ENCODE measurements around the gene RYR2. TPM values are rescaled to one million over a fixed set of nuclear protein-coding genes. Genes with fewer than 3 reads are reported as not detected.
"Not testable (repeated sequence)": the region's sequence is repeated elsewhere in the genome, so short reads cannot be mapped to it uniquely, and the experiment has no call there.

RYR2 gene
- total RNA-seq, 2 donors from 2014 or later: 392 to 756 TPM

GRCh38 chr1:237267743-237268142 lies 225.8 kb downstream of the RYR2 start:
- Histone ChIP-seq H3K9me3 (no peaks in the 10 kb centered on the region), H3K27me3 (no peaks in the 10 kb centered on the region), H3K27ac (no peak overlapping the region), H3K36me3 (no peaks in the 10 kb centered on the region), H3K4me3 (no peak overlapping the region), H3K4me1 (peaks cover 0 to 44% of the 10 kb centered on the region in 2 donors)
- no peak for TF ChIP-seq CTCF (IDR thresholded peaks at IDR 0.05)
- no peak for DNase-seq (ENCODE audit: low spot score)

GRCh38 chr1:237269938-237270337 lies 228.0 kb downstream of the RYR2 start:
- TF ChIP-seq CTCF (IDR thresholded peaks at IDR 0.05): no peak
- Histone ChIP-seq H3K4me3 (no peak overlapping the region), H3K27me3 (no peaks in the 10 kb centered on the region), H3K36me3 (peaks cover 5% of the 10 kb centered on the region), H3K9me3 (no peaks in the 10 kb centered on the region), H3K27ac (no peak overlapping the region), H3K4me1 (peaks cover 0 to 28% of the 10 kb centered on the region in 2 donors)
- no peak for DNase-seq (ENCODE audit: low spot score)

GRCh38 chr1:237270353-237270752 lies 228.4 kb downstream of the RYR2 start:
- Histone ChIP-seq H3K9me3 (no peaks in the 10 kb centered on the region), H3K27me3 (no peaks in the 10 kb centered on the region), H3K27ac (no peak overlapping the region), H3K4me1 (peaks cover 0 to 28% of the 10 kb centered on the region in 2 donors), H3K4me3 (no peak overlapping the region), H3K36me3 (peaks cover 5% of the 10 kb centered on the region)
- DNase-seq (ENCODE audit: low spot score): no peak
- TF ChIP-seq CTCF (IDR thresholded peaks at IDR 0.05): no peak

- H3K9me3 ChIP-seq; H3K36me3 ChIP-seq; DNase-seq (ENCODE audit: low spot score); H3K27ac ChIP-seq; H3K4me3 ChIP-seq; H3K27me3 ChIP-seq: not testable (repeated sequence)
- peaks cover 0 to 11% of the 10 kb centered on the region in 2 donors for H3K4me1 ChIP-seq
Observed at GRCh38 chr1:237277994-237278393, 236.0 kb downstream of the RYR2 start.

GRCh38 chr1:237279629-237280028 lies 237.6 kb downstream of the RYR2 start:
- TF ChIP-seq CTCF (IDR thresholded peaks at IDR 0.05): no peak

GRCh38 chr1:237281481-237281880 lies 239.5 kb downstream of the RYR2 start:
- Histone ChIP-seq H3K9me3 (no peaks in the 10 kb centered on the region), H3K27me3 (no peaks in the 10 kb centered on the region), H3K4me1 (peaks cover 0 to 11% of the 10 kb centered on the region in 2 donors), H3K27ac (no peak overlapping the region), H3K36me3 (no peaks in the 10 kb centered on the region), H3K4me3 (no peak overlapping the region)
- TF ChIP-seq CTCF (IDR thresholded peaks at IDR 0.05): no peak
- no peak for DNase-seq (ENCODE audit: low spot score)

More at GRCh38 chr1:237279629-237280028, 237.6 kb downstream of the RYR2 start:
- no peak for DNase-seq (ENCODE audit: low spot score)
- Histone ChIP-seq H3K27ac (no peak overlapping the region), H3K4me1 (peaks cover 0 to 11% of the 10 kb centered on the region in 2 donors), H3K4me3 (no peak overlapping the region), H3K27me3 (no peaks in the 10 kb centered on the region), H3K9me3 (no peaks in the 10 kb centered on the region), H3K36me3 (no peaks in the 10 kb centered on the region)
